Measurements from ENCODE around the gene RRBP1. TPM values are rescaled to one million over a fixed set of nuclear protein-coding genes. Genes with fewer than 3 reads are reported as not detected.

Gene RRBP1
- total RNA-seq, 6 experiments from 2014 or later = 121 to 274 (median 193) TPM

DNA sequence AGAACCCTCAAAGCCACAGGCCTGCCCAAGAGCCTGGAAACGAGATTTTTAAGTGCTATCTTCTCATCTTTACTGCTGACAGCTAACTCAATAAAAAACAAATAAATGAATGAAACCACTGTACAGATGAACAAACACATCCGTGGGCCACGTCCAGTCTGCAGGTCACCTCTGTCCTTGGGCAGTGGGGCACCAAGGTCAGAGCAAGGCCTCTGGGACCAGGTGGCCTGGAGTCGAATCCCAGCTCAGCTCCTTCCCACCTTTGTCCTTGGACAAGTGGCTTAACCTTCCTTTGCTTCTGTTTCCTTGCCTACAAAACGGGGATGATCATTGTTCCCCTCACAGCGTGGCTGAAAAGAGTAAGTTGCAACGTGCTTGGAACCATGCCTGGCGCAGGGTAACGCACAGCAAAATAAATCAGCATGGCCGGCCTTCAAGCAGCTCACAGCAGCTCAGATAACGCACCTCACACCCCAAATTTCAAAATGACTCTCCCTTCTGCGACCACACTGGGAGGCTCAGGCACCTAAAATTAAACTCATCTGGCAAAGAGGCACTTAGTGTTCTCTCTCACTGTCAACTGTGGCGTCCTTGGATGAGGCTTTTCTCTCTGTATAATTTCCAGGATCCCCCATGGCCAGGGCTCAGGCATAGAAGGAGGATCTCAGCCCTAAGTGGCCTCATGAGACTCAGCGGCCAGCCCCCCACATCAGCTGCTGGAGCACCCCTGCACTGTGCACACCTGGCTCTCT, 35.7 kb downstream of the RRBP1 start:
- H3K4me1 ChIP-seq = peaks cover 0 to 86% (median 46%) of the 10 kb centered on the region in 4 donors
- H3K36me3 ChIP-seq = peaks cover 0 to 11% (median 8%) of the 10 kb centered on the region in 4 donors
- peak in 2 of 4 donors; percentile 6 to 37 for ATAC-seq

GRCh38 chr20:17645546-17646208, 36.4 kb downstream of the RRBP1 start:
- intact Hi-C loops (cut with DNase I) = no loop called here
- no peak overlapping the region for H3K27ac ChIP-seq
- H3K4me1 ChIP-seq = peaks cover 0 to 79% (median 41%) of the 10 kb centered on the region in 4 donors
- ATAC-seq (no peak), DNase-seq (peak in 2 of 3 donors; percentile 32 to 36)
- 76% methylated on average over 8 of the region's 10 CpGs for WGBS (ENCODE audit: insufficient coverage, low coverage, low lambda C conversion rate, missing lambda C conversion rate)
- no peaks in the 10 kb centered on the region for H3K9me3 ChIP-seq
- peaks cover 0 to 16% (median 12%) of the 10 kb centered on the region in 4 donors for H3K36me3 ChIP-seq
- TF ChIP-seq, protein P1, sequence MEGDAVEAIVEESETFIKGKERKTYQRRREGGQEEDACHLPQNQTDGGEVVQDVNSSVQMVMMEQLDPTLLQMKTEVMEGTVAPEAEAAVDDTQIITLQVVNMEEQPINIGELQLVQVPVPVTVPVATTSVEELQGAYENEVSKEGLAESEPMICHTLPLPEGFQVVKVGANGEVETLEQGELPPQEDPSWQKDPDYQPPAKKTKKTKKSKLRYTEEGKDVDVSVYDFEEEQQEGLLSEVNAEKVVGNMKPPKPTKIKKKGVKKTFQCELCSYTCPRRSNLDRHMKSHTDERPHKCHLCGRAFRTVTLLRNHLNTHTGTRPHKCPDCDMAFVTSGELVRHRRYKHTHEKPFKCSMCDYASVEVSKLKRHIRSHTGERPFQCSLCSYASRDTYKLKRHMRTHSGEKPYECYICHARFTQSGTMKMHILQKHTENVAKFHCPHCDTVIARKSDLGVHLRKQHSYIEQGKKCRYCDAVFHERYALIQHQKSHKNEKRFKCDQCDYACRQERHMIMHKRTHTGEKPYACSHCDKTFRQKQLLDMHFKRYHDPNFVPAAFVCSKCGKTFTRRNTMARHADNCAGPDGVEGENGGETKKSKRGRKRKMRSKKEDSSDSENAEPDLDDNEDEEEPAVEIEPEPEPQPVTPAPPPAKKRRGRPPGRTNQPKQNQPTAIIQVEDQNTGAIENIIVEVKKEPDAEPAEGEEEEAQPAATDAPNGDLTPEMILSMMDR (IDR thresholded peaks at IDR 0.05) = no peak
- no peak for TF ChIP-seq POLR2A (IDR thresholded peaks at IDR 0.05)
- no peak overlapping the region for H3K4me3 ChIP-seq
- no peaks in the 10 kb centered on the region for H3K27me3 ChIP-seq

More for the DNA sequence above, 35.7 kb downstream of the RRBP1 start:
- WGBS (ENCODE audit: insufficient coverage, low coverage, low lambda C conversion rate, missing lambda C conversion rate) = 36% methylated on average over 12 of the region's 14 CpGs
- Histone ChIP-seq H3K9me3 (no peaks in the 10 kb centered on the region), H3K4me3 (no peak overlapping the region), H3K27me3 (no peaks in the 10 kb centered on the region), H3K27ac (no peak overlapping the region)
- intact Hi-C loops (cut with DNase I) = no loop called here
- peak in 2 of 3 donors; percentile 44 to 57 for DNase-seq
- no peak for TF ChIP-seq POLR2A (IDR thresholded peaks at IDR 0.05)
- TF ChIP-seq, protein P1 (IDR thresholded peaks at IDR 0.05) = no peak

GRCh38 chr20:17645010-17645409, 37.0 kb downstream of the RRBP1 start:
- TF ChIP-seq POLR2A (IDR thresholded peaks at IDR 0.05) = no peak
- TF ChIP-seq, protein P1 (IDR thresholded peaks at IDR 0.05) = no peak
- Histone ChIP-seq H3K4me1 (peaks cover 0 to 72% (median 37%) of the 10 kb centered on the region in 4 donors), H3K9me3 (no peaks in the 10 kb centered on the region), H3K36me3 (peaks cover 0 to 21% (median 14%) of the 10 kb centered on the region in 4 donors), H3K27me3 (no peaks in the 10 kb centered on the region), H3K27ac (no peak overlapping the region), H3K4me3 (no peak overlapping the region)
- ATAC-seq = no peak
- peak in 1 of 3 donors; percentile 34 for DNase-seq
- WGBS (ENCODE audit: insufficient coverage, low coverage, low lambda C conversion rate, missing lambda C conversion rate) = 91% methylated on average over 10 of the region's 14 CpGs
- intact Hi-C loops (cut with DNase I) = no loop called here

- H3K4me3 ChIP-seq = no peak overlapping the region
- peak in 1 of 3 donors; percentile 64 for DNase-seq
- no peaks in the 10 kb centered on the region for H3K9me3 ChIP-seq
- TF ChIP-seq POLR2A (IDR thresholded peaks at IDR 0.05) = no peak
- TF ChIP-seq, protein P1 (IDR thresholded peaks at IDR 0.05) = no peak
- peaks cover 0 to 66% (median 35%) of the 10 kb centered on the region in 4 donors for H3K4me1 ChIP-seq
- intact Hi-C loops (cut with DNase I) = no loop called here
- H3K27me3 ChIP-seq = no peaks in the 10 kb centered on the region
- H3K36me3 ChIP-seq = peaks cover 0 to 24% (median 17%) of the 10 kb centered on the region in 4 donors
- no peak overlapping the region for H3K27ac ChIP-seq
- ATAC-seq = peak in 3 of 4 donors; percentile 16 to 29 (median 19)
- WGBS (ENCODE audit: insufficient coverage, low coverage, low lambda C conversion rate, missing lambda C conversion rate) = 16% methylated on average over 12 of the region's 13 CpGs
These were observed 37.6 kb downstream of the RRBP1 start for GRCh38 chr20:17644451-17644850.
